ENCODE measurements around the gene C19orf85.

- no peak for TF ChIP-seq CTCF (conservative IDR thresholded peaks at IDR 0.05; ENCODE audit: low read depth, low read length)
- no peak for TF ChIP-seq EZH2 (IDR thresholded peaks at IDR 0.05; ENCODE audit: low read length, unreplicated experiment)
- TF ChIP-seq EZH2phosphoT487 (IDR thresholded peaks at IDR 0.05; ENCODE audit: borderline replicate concordance, low read length) = no peak
These were observed 21.8 kb upstream of the C19orf85 start for GRCh38 chr19:55486043-55486970.

Measured in PC-3 (cell line).